Measurements from ENCODE around the gene EGR2. TPM values are rescaled to one million over a fixed set of nuclear protein-coding genes. Genes with fewer than 3 reads are reported as not detected.

Gene EGR2
- total RNA-seq, 8 experiments from 2014 or later = 0.33 to 9.9 (median 0.87) TPM

GRCh38 chr10:62843600-62843999 lies 27.4 kb upstream of the EGR2 start:
- no peak overlapping the region for H3K27ac ChIP-seq
- H3K4me1 ChIP-seq (replicated peaks in 1 of 2) = no peaks in the 10 kb centered on the region
- no peak for ATAC-seq (replicated peaks in 6 of 8)
- 31 to 100% (median 90%) methylated on average over 1 to 3 of the region's 3 CpGs; no CpG with 5 or more reads in 2 of the 10 experiments for WGBS, 10 experiments
- H3K4me3 ChIP-seq = no peak overlapping the region
- in situ Hi-C loops (cut with MboI; ENCODE audit: low pct_unique_long_range_greater_than_20kb in 2 of 9, low sequenced_read_pairs in 9 of 9, unreplicated experiment in 9 of 9) = no loop called here

GRCh38 chr10:62842983-62843382 lies 26.8 kb upstream of the EGR2 start:
- Histone ChIP-seq H3K4me1 (replicated peaks in 1 of 2) (no peaks in the 10 kb centered on the region), H3K4me3 (no peak overlapping the region), H3K27ac (no peak overlapping the region)
- in situ Hi-C loops (cut with MboI; ENCODE audit: low pct_unique_long_range_greater_than_20kb in 2 of 9, low sequenced_read_pairs in 9 of 9, unreplicated experiment in 9 of 9) = no loop called here
- no peak for ATAC-seq (replicated peaks in 6 of 8)
- 20 to 88% (median 38%) methylated on average over 1 of the region's 1 CpG; no CpG with 5 or more reads in 4 of the 10 experiments for WGBS, 10 experiments

GRCh38 chr10:62839590-62839989 lies 23.4 kb upstream of the EGR2 start:
- WGBS, 10 experiments = 29 to 100% (median 49%) methylated on average over 1 to 2 of the region's 2 CpGs; no CpG with 5 or more reads in 3 of the 10 experiments
- ATAC-seq (replicated peaks in 6 of 8) = no peak
- no peak overlapping the region for H3K27ac ChIP-seq
- H3K4me3 ChIP-seq = no peak overlapping the region
- in situ Hi-C loops (cut with MboI; ENCODE audit: low pct_unique_long_range_greater_than_20kb in 2 of 9, low sequenced_read_pairs in 9 of 9, unreplicated experiment in 9 of 9) = no loop called here
- no peaks in the 10 kb centered on the region for H3K4me1 ChIP-seq (replicated peaks in 1 of 2)

GRCh38 chr10:62831346-62831745 lies 15.2 kb upstream of the EGR2 start:
- H3K27ac ChIP-seq = no peak overlapping the region
- in situ Hi-C loops (cut with MboI; ENCODE audit: low pct_unique_long_range_greater_than_20kb in 2 of 9, low sequenced_read_pairs in 9 of 9, unreplicated experiment in 9 of 9) = no loop called here
- WGBS, 10 experiments = 7 to 92% (median 67%) methylated on average over 1 to 2 of the region's 2 CpGs; no CpG with 5 or more reads in 2 of the 10 experiments
- H3K4me3 ChIP-seq = no peak overlapping the region
- H3K4me1 ChIP-seq (replicated peaks in 1 of 2) = peaks cover 0 to 2% of the 10 kb centered on the region in 2 donors
- ATAC-seq (replicated peaks in 6 of 8) = peak in 2 of 8 experiments; percentile 10 to 26

- Histone ChIP-seq H3K4me3 (no peak overlapping the region), H3K27ac (no peak overlapping the region), H3K4me1 (replicated peaks in 1 of 2) (peaks cover 0 to 2% of the 10 kb centered on the region in 2 donors)
- WGBS, 10 experiments = 0 to 100% (median 39%) methylated on average over 1 to 3 of the region's 4 CpGs; no CpG with 5 or more reads in 2 of the 10 experiments
- in situ Hi-C loops (cut with MboI; ENCODE audit: low pct_unique_long_range_greater_than_20kb in 2 of 9, low sequenced_read_pairs in 9 of 9, unreplicated experiment in 9 of 9) = no loop called here
- peak in 2 of 8 experiments; percentile 69 to 78 for ATAC-seq (replicated peaks in 6 of 8)
Observed at GRCh38 chr10:62830679-62831078, 14.5 kb upstream of the EGR2 start.

GRCh38 chr10:62829622-62830021 lies 13.5 kb upstream of the EGR2 start:
- Histone ChIP-seq H3K4me1 (replicated peaks in 1 of 2) (peaks cover 0 to 2% of the 10 kb centered on the region in 2 donors), H3K27ac (no peak overlapping the region), H3K4me3 (no peak overlapping the region)
- in situ Hi-C loops (cut with MboI; ENCODE audit: low pct_unique_long_range_greater_than_20kb in 2 of 9, low sequenced_read_pairs in 9 of 9, unreplicated experiment in 9 of 9) = no loop called here
- no peak for ATAC-seq (replicated peaks in 6 of 8)
- 14 to 100% (median 80%) methylated on average over 1 to 2 of the region's 2 CpGs; no CpG with 5 or more reads in 1 of the 10 experiments for WGBS, 10 experiments

GRCh38 chr10:62826273-62826672 lies 10.1 kb upstream of the EGR2 start:
- peaks cover 0 to 2% of the 10 kb centered on the region in 2 donors for H3K4me1 ChIP-seq (replicated peaks in 1 of 2)
- H3K27ac ChIP-seq = no peak overlapping the region
- WGBS, 10 experiments = 60 to 100% (median 69%) methylated on average over 1 of the region's 1 CpG; no CpG with 5 or more reads in 2 of the 10 experiments
- ATAC-seq (replicated peaks in 6 of 8) = no peak
- in situ Hi-C loops (cut with MboI; ENCODE audit: low pct_unique_long_range_greater_than_20kb in 2 of 9, low sequenced_read_pairs in 9 of 9, unreplicated experiment in 9 of 9) = no loop called here
- H3K4me3 ChIP-seq = no peak overlapping the region

GRCh38 chr10:62820586-62820985 lies 4.4 kb upstream of the EGR2 start:
- in situ Hi-C loops (cut with MboI; ENCODE audit: low pct_unique_long_range_greater_than_20kb in 2 of 9, low sequenced_read_pairs in 9 of 9, unreplicated experiment in 9 of 9) = loop anchor here in 3 of 9 experiments (25.0 kb wide), 1 partner anchor 208 kb away; no protein-coding TSS in a partner anchor
- Histone ChIP-seq H3K4me3 (no peak overlapping the region), H3K27ac (no peak overlapping the region), H3K4me1 (replicated peaks in 1 of 2) (peaks cover 3 to 16% of the 10 kb centered on the region in 2 donors)
- 50 to 100% (median 78%) methylated on average over 1 to 5 of the region's 5 CpGs; no CpG with 5 or more reads in 1 of the 10 experiments for WGBS, 10 experiments
- no peak for ATAC-seq (replicated peaks in 6 of 8)

GRCh38 chr10:62819141-62819920 lies 3.2 kb upstream of the EGR2 start:
- in situ Hi-C loops (cut with MboI; ENCODE audit: low pct_unique_long_range_greater_than_20kb in 2 of 9, low sequenced_read_pairs in 9 of 9, unreplicated experiment in 9 of 9) = loop anchor here in 4 of 9 experiments (10.0 to 25.0 kb wide), 2 partner anchors 207 to 265 kb away; no protein-coding TSS in a partner anchor
- ATAC-seq (replicated peaks in 6 of 8) = no peak
- 52 to 100% (median 75%) methylated on average over 1 to 15 of the region's 19 CpGs; no CpG with 5 or more reads in 1 of the 10 experiments for WGBS, 10 experiments
- peak overlapping the region in 1 of 5 donors; percentile 97 for H3K4me3 ChIP-seq
- H3K27ac ChIP-seq = no peak overlapping the region
- peaks cover 7 to 20% of the 10 kb centered on the region in 2 donors for H3K4me1 ChIP-seq (replicated peaks in 1 of 2)

GRCh38 chr10:62818426-62819011 lies 2.4 kb upstream of the EGR2 start:
- in situ Hi-C loops (cut with MboI; ENCODE audit: low pct_unique_long_range_greater_than_20kb in 2 of 9, low sequenced_read_pairs in 9 of 9, unreplicated experiment in 9 of 9) = loop anchor here in 4 of 9 experiments (10.0 to 25.0 kb wide), 2 partner anchors 206 to 266 kb away; no protein-coding TSS in a partner anchor
- ATAC-seq (replicated peaks in 6 of 8) = peak in 2 of 8 experiments; percentile 1 to 3
- H3K4me1 ChIP-seq (replicated peaks in 1 of 2) = peaks cover 7 to 20% of the 10 kb centered on the region in 2 donors
- 0 to 11% (median 0%) methylated on average over 1 to 18 of the region's 65 CpGs; no CpG with 5 or more reads in 3 of the 10 experiments for WGBS, 10 experiments
- peak overlapping the region; percentile 65 to 97 (median 81) for H3K4me3 ChIP-seq
- H3K27ac ChIP-seq = no peak overlapping the region

- 0 to 3% (median 0%) methylated on average over 1 to 6 of the region's 51 CpGs; no CpG with 5 or more reads in 5 of the 10 experiments for WGBS, 10 experiments
- H3K27ac ChIP-seq = no peak overlapping the region
- ATAC-seq (replicated peaks in 6 of 8) = peak; percentile 12 to 75 (median 66)
- H3K4me3 ChIP-seq = peak overlapping the region; percentile 65 to 97 (median 81)
- peaks cover 7 to 20% of the 10 kb centered on the region in 2 donors for H3K4me1 ChIP-seq (replicated peaks in 1 of 2)
- in situ Hi-C loops (cut with MboI; ENCODE audit: low pct_unique_long_range_greater_than_20kb in 2 of 9, low sequenced_read_pairs in 9 of 9, unreplicated experiment in 9 of 9) = loop anchor here in 4 of 9 experiments (10.0 to 25.0 kb wide), 2 partner anchors 206 to 267 kb away; no protein-coding TSS in a partner anchor
Observed at GRCh38 chr10:62817766-62818425, 1.7 kb upstream of the EGR2 start.

- peak in 5 of 8 experiments; percentile 2 to 7 (median 6) for ATAC-seq (replicated peaks in 6 of 8)
- Histone ChIP-seq H3K4me3 (peak overlapping the region; percentile 65 to 97 (median 81)), H3K4me1 (replicated peaks in 1 of 2) (peaks cover 7 to 20% of the 10 kb centered on the region in 2 donors), H3K27ac (no peak overlapping the region)
- WGBS, 10 experiments = 0 to 1% (median 0%) methylated on average over 1 to 17 of the region's 49 CpGs; no CpG with 5 or more reads in 4 of the 10 experiments
- in situ Hi-C loops (cut with MboI; ENCODE audit: low pct_unique_long_range_greater_than_20kb in 2 of 9, low sequenced_read_pairs in 9 of 9, unreplicated experiment in 9 of 9) = loop anchor here in 4 of 9 experiments (10.0 to 25.0 kb wide), 2 partner anchors 205 to 268 kb away; no protein-coding TSS in a partner anchor
Observed at GRCh38 chr10:62817121-62817765, 1.1 kb upstream of the EGR2 start.
